SK-N-DZ (cell line): ENCODE results near the gene MKI67.
"Not testable (repeated sequence)": the region's sequence is repeated elsewhere in the genome, so short reads cannot be mapped to it uniquely, and the experiment has no call there.

Experiments used
- DNase-seq: peaks from one replicate; pipeline ENCODE4 v3.0.0-alpha.2; 2015; ENCODE audit warnings: low spot score

The MKI67 gene

DNA sequence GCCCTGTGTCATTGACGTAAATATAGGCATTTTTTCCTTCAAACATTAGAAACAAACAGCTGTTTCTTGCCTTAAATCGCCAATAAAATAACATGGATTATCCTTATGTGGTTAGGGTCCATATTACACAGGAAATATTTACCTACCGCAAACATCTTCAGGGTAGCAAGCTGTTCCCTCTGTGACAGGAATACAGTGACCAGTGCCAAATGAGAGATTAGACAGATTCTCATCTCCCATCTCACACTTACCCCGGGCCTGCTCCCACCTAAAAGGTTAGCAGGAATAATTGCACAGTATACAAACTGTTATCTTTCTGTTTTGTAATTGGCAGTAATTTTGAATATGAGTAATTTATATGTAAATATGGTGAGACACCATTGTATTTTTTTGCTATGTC is 16.5 kb downstream of the MKI67 start:
- no peak for DNase-seq

DNA sequence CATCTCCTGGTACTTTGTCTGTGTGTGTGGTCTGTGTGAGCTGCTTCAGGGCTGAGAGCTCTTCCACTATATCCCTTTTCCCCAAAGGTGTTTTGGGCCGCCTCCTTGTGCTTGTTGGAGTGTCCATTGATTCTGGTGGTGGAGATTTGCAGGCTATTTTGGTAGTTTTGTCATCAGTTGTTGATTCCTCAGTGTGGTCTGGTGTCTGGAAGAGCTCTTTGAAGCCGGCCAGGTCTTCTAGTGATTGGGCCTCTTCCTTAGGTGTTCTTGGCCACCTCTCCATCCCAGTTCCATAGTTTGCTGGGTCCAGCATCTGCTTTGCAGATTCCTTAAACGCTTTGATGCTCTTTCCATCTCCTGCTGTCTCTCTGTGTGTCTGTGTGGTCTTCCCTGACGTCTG is 20.8 kb downstream of the MKI67 start:
- no peak for DNase-seq

DNA sequence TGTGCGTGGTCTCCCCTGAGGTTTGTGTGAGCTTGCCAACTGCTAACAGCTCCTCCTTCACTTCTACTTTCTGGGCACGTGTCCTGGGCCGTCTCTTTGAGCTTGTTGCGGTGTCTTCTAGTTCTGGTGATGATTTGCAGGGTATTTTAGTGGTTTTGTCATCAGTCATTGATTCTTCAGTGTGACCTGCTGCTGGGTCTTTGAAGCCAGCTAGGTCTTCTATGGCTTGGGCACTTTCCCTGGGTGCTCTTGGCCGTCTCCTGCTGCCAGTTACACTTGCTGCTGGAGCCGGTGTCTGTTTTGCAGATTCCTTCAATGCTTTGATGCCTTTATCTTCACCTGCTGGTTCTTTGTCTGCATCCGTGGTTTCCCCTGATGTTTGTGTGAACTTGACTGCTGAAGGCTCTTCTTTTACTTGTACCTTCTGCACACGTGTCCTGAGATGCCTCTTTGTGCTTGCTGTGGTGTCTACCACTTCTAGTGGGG is 23.0 kb downstream of the MKI67 start:
- DNase-seq, result no peak

DNA sequence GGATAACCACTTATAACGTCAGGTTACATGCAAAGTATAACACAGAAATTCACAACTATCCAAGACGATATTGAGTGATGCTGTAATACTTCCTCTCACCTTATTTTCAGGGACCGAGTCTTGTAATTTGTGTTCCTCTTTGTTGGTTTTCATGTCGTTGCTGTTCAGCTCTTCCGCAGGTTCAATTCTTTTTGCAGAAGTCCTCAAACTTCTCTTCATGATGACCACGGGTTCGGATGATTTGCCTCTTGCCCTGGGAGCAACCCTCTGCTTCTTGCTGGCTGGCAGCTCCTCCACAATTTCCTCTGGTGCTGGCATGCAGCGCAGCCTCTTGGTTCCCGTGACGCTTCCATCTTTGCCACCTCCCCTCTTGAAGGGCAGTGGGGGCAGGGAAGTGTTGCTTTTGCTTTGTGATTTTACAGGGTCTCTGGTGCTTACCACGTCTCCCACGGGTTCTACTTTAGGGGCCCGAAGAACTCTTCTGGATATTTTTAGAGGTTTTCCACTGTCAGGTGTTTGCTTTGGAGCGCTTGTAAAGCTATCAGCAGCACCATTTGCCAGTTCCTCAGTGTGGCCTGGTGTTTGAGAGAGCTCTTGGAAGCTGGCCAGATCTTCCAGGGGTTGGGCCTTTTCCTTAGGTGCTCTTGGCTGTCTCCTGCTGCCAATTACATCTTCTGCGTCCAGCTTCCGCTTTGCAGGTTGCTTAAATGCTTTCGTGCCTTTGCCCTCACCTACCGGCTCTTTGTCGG is 23.6 kb downstream of the MKI67 start:
- no peak for DNase-seq

DNA sequence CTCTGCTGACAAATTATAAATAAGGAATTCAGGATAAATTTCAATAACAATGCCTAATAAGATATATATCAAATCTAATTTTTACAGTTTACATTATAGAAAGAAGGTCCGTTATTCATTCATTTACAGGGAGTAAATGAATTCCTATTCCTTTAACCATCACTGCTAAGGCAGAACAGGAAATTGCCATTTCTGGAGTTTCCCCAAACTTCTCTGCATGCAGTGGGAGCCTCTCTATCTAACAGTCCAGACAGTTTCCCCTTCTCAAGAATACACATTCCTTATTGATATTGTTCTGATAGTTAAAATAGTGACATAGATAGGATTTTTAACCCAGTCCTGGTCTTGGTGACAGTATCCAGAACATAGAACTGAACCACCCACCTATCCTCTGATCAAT is 24.3 kb downstream of the MKI67 start:
- no peak for DNase-seq

DNA sequence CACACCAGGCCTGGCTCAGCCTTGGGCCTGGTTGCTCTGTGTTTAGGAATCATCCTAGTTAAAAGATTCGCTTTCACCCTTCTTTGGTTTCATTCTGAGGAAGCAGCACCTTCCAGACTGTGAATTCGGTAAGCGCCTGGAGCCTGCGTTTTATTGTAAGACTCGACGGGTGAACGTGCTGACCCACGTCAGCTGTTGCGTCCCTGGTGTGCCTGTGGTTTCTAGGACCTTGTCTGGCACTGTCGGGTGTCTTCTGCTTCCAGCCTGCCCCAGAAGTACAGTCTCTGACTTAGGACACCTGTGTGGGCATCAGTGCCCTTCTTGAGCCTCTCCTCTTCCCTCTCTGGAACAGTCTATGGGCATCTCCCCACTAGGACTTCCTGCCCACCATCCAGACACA is 26.3 kb downstream of the MKI67 start:
- no peak for DNase-seq

DNA sequence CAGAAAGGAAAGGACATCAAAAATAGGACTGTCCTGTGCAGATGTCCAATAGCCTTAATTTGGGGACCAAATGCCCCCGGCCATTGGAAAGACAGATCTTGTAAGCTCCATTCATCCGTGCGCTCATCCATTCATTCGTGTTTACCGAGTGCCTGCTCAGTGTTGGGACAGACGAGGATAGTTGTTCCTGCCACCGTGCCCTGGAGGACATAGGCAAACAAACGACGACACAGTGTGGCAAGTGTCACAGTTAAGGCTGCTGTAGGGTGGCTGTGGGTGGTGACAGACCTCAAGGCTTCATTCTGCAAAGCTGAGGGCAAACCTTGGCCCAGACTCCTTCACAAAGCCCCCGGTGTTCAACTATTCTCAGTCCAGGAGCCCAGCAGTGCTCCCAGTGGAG is 27.6 kb downstream of the MKI67 start:
- no peak for DNase-seq

DNA sequence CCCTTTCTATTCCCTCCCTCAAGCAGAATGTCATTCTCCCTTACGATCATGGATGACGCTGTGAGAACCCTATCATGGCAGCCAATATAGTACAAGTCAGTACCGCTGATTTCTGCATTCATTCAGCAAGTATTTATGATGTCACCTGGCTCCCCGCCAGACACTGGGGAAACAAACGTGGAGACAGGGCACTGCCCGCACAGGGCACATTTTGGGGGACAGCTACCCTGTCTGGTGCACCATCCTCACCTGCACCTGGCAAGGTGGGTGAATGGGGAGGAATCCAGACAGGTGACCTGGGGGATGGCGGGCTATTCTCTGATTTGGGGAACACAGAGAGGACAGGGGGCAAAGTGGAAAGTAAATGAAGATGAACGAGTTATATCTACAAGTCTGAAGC is 28.4 kb downstream of the MKI67 start:
- DNase-seq, result no peak

DNA sequence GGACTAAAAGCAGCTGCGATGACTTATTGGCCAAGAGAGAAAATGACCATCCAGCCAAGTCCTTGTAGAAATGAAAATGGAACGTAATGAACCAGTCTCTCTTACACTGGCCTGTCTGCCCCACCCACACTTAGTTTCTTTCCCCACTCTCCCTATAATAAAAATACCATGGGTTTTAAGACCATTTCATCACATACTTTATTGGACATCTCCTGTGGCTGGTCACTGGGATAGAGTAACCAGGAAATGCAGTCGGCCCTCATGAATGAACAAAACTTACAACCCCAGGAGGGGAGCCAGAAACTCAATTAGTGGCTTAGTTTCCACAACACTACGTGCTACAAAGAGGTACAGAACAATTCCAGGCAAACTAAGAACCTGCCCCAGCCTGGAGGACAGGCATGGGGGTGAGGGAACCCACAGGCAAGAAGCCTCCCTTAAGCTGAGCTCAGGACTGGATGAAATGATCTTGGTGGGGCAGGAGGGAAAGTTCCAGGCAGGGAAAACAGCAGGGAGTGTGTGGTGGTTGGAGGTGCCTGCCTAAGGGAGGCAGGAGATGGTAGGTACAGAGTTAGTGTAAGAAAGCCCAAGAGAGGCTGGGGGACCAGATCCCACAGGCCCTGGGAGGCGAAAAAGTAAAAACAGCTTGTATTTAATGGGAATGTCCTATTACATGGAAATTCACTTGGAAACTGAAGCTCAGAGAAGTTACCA is 29.6 kb downstream of the MKI67 start:
- DNase-seq, result no peak

DNA sequence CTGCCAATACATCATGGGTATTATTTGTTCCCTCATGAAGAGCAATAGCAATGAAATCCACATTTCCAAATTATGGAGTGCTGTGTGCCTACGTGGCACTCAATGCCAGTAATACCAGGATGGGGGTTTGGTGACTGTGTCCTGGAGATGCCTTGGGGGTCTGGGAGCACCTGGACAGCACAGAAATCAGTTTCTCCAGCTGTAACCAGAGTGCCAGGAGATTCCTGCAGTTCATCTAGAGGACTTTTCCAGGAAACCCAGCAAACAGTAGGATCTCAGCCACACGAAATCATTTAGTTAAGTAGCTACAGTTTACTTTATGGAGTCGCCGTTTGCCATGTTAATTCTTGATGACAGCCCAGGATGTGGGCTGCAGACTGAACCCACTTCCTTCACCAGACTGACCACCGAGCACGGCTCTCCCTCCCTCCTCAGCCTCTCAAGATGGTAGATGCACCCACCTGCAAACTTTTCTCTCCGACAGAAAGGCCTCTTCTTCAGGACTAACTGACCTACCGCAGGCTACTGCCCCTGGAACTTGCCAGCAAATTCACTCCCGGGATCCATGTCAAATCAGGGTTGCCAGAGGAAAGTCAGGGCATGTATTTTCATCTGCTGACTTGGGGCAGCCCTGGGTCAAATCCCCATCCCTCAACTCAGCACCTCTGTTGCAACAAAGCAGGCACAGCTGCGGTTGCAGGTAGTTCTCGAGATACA is 30.3 kb downstream of the MKI67 start:
- DNase-seq, result no peak

DNA sequence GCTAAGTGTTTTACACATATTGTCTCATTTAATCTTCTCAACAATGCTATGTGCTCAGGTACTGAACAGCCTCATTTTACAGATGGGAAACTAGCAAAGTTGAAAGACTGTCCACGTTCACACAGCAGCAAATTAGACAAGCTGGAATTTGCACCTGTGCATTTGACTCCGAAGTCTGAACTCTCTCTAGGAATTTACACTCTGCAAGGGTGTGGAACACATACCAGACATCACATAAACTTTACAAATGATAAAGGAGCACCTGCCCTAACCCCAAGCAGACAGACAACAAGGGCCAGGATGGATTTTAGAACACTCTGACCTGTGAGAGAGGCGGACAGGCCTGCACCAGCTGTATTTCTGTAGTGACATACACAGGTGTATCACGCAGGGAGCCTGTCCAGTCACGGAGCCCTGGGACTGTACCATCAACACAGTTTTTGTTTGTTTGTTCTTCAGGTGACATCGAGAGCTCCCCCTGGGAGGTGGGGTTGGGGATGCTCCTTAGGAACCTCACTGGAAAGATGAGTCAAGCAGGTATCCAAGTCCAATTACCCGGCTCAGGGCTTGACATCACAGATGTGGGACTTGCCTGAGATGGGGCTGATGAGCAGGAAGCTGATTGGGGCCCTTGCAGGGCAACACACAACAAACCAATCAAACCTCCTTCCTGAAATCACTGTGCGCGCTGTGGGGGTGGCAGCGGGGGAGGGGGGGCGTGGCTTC is 31.0 kb downstream of the MKI67 start:
- DNase-seq, result no peak

DNA sequence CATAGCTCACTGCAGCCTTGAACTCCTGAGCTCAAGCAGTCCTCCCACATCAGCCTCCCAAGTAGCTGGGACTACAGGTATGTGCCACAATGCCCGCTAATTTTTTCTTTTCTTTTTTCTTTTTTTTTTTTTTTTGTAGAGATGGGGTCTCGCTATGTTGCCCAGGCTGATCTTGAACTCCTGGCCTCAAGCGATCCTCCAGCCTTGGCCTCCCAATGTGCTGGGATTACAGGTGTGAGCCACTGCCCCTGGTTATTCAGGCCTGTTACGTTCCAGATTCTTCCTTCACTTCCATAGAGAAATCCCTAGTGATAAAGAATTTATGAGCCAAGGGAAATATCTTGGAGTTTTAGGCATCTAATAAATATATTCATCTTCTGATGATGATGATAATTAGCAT is 31.6 kb downstream of the MKI67 start:
- not testable (repeated sequence) for DNase-seq

DNA sequence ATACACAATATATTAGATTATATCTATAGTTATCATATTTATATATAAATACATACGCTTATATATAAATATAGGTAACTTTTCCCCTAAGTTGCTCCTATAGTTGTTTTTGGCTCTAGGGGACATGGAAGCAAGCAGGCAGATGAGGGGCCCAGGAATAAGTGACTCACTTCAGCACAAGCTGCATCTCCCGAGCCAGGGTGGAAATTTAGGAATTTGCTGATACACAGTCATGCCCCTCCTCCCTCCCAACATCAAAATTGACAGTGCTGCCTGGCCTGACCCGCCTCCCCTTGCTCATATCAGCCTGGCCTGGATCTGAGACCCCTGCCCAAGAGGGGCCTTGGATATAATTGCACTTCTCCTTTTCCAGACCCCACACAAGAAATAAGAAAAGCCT is 33.8 kb downstream of the MKI67 start:
- no peak for DNase-seq

DNA sequence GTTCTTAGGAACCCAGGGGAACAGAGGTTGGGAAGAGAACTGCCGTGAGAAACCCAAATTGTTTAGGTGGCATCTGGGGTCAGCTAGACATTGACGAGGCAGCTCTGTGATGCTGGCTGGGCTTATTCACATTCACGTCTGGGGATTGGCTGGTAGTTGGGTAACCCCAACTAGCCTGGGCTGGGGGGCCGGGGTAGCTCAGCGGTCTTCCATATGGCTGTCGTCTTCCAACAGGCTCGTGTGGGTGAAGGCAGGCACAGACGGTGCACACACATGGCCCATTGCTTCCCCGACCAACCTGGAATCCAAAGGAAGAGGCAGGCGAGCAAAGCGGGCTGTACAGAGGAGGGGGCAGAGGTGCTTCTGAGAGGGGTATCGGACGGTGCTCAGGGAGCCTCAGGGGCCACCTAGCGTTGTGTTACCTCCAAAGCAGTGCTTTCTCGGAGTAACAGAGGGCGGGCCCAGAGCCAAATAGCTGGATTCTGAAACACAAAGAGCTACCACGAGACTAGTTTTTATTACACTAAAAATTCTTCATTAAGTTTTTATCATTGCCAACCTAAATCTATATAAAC is 34.5 kb downstream of the MKI67 start:
- DNase-seq, result no peak

DNA sequence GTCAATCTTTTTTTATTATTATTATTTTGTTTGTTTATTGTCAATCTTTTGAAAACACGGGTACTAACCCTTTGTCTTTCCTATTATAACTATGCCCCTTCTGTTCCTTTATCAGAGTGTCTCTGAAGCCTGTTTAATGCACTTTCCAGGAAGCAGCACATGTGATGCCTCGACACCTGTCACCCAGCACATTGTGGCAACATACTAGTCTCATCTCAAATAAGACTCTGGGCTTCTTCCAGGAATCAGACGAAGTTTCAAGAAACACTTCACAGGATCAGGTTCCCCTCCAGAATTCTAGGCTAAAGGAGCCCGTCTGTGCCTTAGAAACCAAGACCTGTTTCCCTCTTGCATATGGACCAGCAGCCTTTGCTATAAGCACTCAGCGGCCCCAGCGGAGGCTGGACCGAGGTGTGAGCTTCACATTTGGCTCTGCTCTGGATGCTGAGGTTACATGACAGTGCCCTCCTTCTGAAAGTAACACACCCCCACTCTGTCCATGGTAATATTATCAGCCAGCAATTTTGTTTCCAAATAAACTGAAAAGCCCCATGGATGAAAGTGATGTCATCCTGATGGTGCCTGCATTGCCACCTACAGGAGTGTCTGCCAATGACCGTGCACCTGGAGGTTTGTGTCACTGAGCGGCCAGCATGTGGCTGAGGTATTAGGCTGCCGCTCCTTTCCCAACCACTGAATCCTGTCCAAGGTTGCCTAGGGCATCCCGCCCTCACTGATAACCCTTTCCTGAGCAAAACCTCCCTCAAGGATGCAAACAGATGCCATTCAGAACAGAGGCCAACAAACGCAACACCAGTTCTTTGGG is 38.1 kb downstream of the MKI67 start:
- DNase-seq, result no peak

DNA sequence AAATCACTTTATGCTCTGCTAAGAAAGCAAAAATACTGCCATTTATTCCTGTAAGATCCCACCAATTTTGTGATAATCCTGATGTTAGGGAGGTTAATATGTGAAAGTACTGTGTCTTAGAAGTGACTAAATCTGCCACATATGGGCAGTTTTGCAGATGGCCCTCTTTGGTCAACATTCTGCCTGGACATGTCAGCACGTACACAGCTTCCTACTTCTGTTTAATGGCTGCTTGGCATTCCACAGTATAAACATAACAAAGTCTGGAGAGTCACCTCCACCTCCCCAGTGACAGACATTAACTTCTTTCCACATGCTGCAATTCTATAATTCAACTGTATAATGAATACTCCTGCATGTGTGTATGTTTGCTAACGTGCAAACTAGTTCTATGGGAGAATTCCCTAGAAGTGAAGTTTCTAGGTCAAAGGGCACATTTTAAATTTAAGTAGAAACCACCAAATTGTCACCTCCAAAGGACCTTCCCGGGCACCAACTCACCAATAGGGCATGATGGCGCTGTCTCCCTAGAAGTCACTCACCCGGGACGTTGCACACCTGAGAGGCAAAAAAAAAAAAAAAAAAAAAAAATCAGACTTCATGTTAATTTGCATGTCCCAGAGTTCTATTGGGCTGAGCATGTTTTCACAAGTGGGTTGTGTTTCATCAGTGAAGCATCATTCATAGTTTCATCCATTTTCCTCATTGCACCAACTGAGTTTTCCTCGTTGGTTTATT is 38.9 kb downstream of the MKI67 start:
- no peak for DNase-seq

DNA sequence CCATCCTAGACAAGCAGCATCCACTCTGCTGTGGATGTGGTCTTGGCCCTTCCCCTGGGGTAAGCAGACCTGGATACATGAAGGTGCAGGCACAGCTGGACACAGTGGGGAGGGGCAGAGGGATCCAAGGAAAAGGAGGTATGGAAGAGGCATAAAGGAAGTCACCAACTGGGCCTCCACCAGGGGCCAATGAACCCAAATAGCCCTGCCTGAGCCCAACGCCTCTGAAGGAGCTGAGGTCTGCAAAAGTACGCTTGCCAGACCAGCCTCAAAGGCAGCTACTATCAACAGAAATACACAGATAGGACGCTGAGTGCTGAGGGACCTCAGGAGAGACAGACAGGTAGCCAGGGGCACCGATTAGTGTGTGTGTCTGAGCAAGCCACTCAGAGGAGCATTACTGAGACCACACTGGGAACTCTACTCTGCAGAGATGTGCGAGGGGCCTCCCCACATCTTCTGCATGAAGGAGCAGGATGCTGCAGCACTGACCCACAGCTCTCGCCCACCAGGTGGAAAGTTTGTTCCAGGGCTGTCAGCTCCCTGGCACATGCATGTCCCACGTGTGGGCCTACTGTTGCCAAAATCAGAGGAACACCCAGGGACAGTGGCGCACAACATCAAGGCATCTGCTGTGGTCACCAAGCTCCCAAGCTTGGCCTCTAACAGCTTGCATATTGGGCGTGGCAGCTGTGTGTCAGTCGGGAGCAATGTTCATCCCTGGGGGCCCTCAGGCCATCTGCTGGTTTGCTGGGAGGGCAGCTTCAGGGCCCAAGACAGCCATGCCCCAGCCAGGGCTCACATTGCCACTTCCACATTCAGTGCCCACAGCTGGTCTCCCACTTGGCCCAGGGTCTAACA is 40.0 kb downstream of the MKI67 start:
- DNase-seq, result no peak

DNA sequence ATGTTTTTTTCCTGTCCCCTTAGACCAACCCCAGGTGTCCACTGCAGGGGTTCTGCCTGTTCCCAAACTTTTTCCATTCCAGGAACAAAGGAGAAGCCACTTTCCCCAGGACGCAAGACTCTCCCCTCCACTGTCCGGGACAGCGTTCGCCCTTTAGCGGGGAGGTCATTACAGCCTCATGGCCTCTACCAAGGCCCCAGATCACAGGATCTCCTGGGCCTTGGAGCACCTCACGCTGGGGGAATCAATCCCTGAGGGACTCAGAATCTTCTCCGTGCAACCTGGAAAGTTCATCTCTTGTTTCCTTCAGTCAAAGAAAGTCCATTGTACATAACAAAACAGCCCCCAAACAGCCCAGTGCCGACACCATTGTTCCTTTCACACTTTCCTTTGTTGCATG is 41.2 kb downstream of the MKI67 start:
- DNase-seq, result no peak

DNA sequence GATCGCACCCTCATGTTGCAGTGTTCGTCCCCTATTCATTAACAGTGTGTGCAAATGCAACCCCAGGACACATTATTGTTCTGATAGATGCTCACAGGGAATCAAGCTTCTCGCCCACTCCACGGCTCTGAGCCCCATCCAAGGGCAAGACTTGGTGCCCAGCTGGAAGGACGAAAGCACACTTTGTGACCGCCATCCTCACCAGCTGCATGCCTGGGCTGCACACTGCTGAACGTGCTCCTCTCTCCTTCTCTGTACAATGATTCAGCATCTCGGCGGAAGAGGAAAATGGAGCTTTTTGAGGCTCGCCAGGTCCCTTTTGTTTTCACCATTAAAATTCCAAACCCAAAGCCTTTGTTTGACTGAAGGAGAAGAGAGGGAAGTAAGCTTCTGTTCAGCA is 41.9 kb downstream of the MKI67 start:
- no peak for DNase-seq
